Measurements from ENCODE around the gene AIMP1.
"Not testable (repeated sequence)": the region's sequence is repeated elsewhere in the genome, so short reads cannot be mapped to it uniquely, and the experiment has no call there.

The AIMP1 gene

GRCh38 chr4:106312997-106313522 lies 3.3 kb upstream of the AIMP1 start:
- peak; percentile 13 for DNase-seq

GRCh38 chr4:106314960-106315359 lies 1.4 kb upstream of the AIMP1 start:
- no peak for DNase-seq

GRCh38 chr4:106315476-106315967 lies 828 bp upstream of the AIMP1 start:
- peak; percentile 42 for DNase-seq

GRCh38 chr4:106316773-106317409 lies 541 bp downstream of the AIMP1 start:
- DNase-seq: no peak

GRCh38 chr4:106317815-106318214 lies 1.5 kb downstream of the AIMP1 start:
- no peak for DNase-seq

GRCh38 chr4:106318511-106318910 lies 2.2 kb downstream of the AIMP1 start:
- DNase-seq: no peak

- DNase-seq: no peak
These were observed 3.9 kb downstream of the AIMP1 start for GRCh38 chr4:106320235-106320634.

GRCh38 chr4:106321168-106321567 lies 4.8 kb downstream of the AIMP1 start:
- not testable (repeated sequence) for DNase-seq

- DNase-seq: not testable (repeated sequence)
These were observed 5.5 kb downstream of the AIMP1 start for GRCh38 chr4:106321814-106322213.

GRCh38 chr4:106323119-106323518 lies 6.8 kb downstream of the AIMP1 start:
- no peak for DNase-seq

GRCh38 chr4:106325800-106326199 lies 9.4 kb downstream of the AIMP1 start:
- no peak for DNase-seq

- peak; percentile 58 for DNase-seq
These were observed 12.8 kb downstream of the AIMP1 start for GRCh38 chr4:106329041-106329618.

GRCh38 chr4:106333186-106333585 lies 16.8 kb downstream of the AIMP1 start:
- no peak for DNase-seq

- DNase-seq: peak; percentile 71
These were observed 18.6 kb downstream of the AIMP1 start for GRCh38 chr4:106334741-106335470.

- DNase-seq: no peak
These were observed 20.3 kb downstream of the AIMP1 start for GRCh38 chr4:106336618-106337017.

GRCh38 chr4:106337916-106338315 lies 21.6 kb downstream of the AIMP1 start:
- DNase-seq: no peak

GRCh38 chr4:106338671-106339070 lies 22.3 kb downstream of the AIMP1 start:
- DNase-seq: no peak

- no peak for DNase-seq
These were observed 23.1 kb downstream of the AIMP1 start for GRCh38 chr4:106339431-106339830.

- DNase-seq: no peak
These were observed 24.4 kb downstream of the AIMP1 start for GRCh38 chr4:106340774-106341173.

- DNase-seq: no peak
These were observed 27.7 kb downstream of the AIMP1 start for GRCh38 chr4:106343865-106344646.

GRCh38 chr4:106344647-106344970 lies 28.3 kb downstream of the AIMP1 start:
- DNase-seq: peak; percentile 69

- no peak for DNase-seq
These were observed 30.8 kb downstream of the AIMP1 start for GRCh38 chr4:106347167-106347566.

GRCh38 chr4:106351016-106351415 lies 34.7 kb downstream of the AIMP1 start:
- DNase-seq: no peak
